AG09309 (cell line): ENCODE measurements around the gene KCNH8.

ENCODE experiments used
- DNase-seq: peaks from one replicate; pipeline ENCODE4 v3.0.0-alpha.2; 2010; ENCODE audit warnings: low read depth
- H3K4me3 ChIP-seq: 2 replicates; pipeline ENCODE4 v1.5.1; 2011; ENCODE audit warnings: mild to moderate bottlenecking, low read depth, low read length, moderate library complexity; ENCODE audit not compliant: control insufficient read depth
- TF ChIP-seq, protein P1 (sequence below): IDR thresholded peaks from 2 replicates; pipeline ENCODE4 v1.5.1; 2011; ENCODE audit warnings: mild to moderate bottlenecking, low read depth, low read length, inconsistent platforms; ENCODE audit not compliant: insufficient read depth, control insufficient read depth; ENCODE audit errors: missing control alignments

The KCNH8 gene

DNA sequence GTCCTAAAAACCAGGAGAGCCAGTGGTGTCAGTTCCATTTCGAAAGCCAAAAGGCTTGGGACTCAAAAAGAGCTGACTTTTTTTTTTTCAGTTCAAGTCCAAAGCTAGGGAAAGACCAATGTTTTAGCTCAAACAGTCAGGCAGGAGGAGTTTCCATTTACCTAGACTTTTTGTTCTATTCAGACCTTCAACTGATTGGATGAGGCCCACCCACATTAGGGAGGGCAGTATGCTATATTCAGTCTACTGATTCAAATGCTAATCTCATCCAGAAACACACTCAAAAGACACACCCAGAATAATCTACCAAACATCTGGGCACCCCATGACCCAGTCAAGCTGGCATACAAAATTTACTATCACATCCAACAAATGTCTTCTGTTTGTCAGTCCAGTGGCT lies 374.0 kb downstream of the KCNH8 start:
- TF ChIP-seq, protein P1, sequence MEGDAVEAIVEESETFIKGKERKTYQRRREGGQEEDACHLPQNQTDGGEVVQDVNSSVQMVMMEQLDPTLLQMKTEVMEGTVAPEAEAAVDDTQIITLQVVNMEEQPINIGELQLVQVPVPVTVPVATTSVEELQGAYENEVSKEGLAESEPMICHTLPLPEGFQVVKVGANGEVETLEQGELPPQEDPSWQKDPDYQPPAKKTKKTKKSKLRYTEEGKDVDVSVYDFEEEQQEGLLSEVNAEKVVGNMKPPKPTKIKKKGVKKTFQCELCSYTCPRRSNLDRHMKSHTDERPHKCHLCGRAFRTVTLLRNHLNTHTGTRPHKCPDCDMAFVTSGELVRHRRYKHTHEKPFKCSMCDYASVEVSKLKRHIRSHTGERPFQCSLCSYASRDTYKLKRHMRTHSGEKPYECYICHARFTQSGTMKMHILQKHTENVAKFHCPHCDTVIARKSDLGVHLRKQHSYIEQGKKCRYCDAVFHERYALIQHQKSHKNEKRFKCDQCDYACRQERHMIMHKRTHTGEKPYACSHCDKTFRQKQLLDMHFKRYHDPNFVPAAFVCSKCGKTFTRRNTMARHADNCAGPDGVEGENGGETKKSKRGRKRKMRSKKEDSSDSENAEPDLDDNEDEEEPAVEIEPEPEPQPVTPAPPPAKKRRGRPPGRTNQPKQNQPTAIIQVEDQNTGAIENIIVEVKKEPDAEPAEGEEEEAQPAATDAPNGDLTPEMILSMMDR = no peak
- DNase-seq = no peak
- no peak overlapping the region for H3K4me3 ChIP-seq

DNA sequence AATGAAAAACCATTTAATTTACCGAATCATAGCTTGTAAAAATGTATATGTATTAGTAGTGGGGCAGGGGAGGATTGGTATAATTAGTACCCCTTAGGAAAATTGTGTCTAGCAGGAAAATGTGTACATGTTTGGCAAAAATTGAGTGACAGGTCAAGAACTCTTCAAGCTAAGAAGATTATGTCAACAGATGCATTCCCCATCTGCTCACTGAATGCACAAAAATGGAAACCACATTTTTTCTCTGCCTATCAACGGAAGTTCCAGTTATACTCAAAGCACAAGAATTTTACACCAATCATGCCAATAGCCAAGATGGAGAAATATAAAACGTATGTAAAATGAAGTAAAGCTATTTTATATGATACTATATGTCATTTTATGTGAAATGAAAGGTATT lies 377.8 kb downstream of the KCNH8 start:
- H3K4me3 ChIP-seq = no peak overlapping the region
- DNase-seq = no peak
- TF ChIP-seq, protein P1 = no peak

DNA sequence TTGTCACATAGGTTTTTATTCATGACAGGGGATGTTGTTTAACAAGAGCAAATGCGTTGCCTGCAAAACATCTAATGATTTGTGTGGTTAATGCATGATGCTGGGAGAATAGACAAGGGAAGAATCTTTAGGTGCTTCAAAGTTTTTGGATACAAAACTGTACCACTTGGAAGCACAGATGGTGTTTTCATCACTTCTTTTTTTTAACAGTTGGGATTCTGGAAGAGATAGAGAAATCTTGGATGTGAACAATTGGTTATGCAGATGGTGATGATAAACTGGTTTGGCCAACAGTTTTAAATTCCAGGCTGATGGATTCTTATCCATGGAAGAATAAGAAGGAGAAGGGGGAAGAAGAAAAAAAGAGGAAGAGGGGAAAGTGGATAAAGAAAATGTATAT lies 379.4 kb downstream of the KCNH8 start:
- DNase-seq = no peak
- TF ChIP-seq, protein P1 = no peak
- H3K4me3 ChIP-seq = no peak overlapping the region

DNA sequence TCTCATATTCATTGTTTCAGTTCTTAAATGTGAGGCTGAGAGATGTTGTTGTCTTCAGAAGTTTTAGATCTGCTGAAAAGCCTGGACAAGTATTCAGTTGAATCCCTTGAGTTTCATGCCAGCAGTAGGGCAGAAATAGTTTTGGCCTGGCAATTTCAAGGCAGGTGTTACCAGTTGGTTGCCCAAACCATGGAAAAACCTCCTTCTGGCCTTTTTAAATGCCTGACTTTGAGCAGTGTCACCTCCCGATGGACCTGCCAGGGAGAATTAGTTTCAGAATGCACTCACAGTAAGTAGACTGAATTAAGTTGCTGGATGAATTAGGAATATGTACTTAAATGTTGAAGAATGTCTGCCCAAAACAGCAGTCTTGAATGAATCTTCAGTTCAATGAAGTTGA lies 383.1 kb downstream of the KCNH8 start:
- no peak overlapping the region for H3K4me3 ChIP-seq
- TF ChIP-seq, protein P1 = no peak
- DNase-seq = no peak

DNA sequence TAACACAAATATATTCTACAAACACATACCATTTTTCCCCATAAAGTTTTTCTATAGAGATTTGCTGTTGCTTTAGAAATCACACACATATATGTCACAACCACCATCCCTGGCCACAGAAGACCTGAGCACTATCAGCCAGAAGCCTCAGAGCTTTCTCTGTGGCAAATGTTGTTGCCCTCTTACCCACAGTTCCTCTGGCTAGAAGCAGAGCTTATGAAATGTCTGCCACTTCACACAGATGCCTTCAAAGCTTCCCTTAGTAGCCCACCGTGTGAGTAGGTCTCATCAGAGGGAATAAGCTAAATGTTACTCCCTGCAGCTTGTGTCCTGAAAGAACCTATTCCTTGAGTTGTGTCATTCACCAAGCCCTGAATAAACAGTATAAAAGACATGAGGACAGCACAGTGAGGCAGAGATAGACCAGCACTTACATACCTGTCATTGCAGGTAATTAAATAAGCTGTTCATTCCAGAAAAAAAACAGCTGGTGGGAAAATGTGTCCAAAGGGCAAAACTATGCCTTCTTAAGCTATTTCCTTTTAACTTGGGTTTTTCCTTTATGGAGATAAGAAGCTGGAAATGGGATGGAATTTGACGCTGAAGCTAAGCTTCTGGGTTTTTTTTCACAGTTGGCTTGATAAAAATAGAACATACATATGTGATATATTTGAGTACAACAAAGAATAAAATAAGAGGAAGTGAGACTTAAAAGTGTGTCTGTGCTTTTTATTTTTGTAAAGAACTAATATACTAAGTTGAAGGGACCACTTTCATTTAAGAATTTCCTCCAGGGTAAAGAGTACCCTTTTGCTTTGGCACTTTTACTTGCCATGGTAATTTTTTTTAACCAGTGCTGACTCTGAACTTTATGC lies 391.4 kb downstream of the KCNH8 start:
- no peak overlapping the region for H3K4me3 ChIP-seq

DNA sequence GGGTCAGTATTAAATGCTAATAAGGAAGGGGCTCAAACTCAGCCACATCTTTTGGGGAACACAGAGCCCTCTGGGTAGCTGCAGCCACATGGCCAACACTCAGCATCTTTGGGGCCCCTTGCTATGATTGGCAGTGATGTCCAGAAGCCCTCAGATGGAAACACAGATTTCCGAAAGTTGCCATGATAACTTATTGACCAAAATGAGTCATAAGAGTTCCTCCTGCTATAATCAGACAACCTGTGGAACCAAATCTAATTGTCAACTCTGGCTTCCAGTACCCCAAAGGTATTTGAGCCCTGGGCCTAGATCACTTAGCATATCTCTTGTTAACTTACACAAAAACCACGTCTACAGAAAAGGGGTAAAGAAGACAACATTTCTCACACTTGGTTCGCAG lies 392.2 kb downstream of the KCNH8 start:
- TF ChIP-seq, protein P1 = no peak
- no peak overlapping the region for H3K4me3 ChIP-seq
- no peak for DNase-seq

More for the DNA sequence above, 391.4 kb downstream of the KCNH8 start:
- DNase-seq = no peak
- TF ChIP-seq, protein P1 = no peak
